T1000 (cell line): Measurements from ENCODE around the gene HEPACAM.
A peak's percentile ranks its signal among the peaks of the same experiment; 100 is the strongest.

Experiments
- DNase-seq: peaks from one replicate; lab custom pipeline; 2025; ENCODE audit warnings: mixed read lengths; lab: John Stamatoyannopoulos, UW

HEPACAM gene

DNA sequence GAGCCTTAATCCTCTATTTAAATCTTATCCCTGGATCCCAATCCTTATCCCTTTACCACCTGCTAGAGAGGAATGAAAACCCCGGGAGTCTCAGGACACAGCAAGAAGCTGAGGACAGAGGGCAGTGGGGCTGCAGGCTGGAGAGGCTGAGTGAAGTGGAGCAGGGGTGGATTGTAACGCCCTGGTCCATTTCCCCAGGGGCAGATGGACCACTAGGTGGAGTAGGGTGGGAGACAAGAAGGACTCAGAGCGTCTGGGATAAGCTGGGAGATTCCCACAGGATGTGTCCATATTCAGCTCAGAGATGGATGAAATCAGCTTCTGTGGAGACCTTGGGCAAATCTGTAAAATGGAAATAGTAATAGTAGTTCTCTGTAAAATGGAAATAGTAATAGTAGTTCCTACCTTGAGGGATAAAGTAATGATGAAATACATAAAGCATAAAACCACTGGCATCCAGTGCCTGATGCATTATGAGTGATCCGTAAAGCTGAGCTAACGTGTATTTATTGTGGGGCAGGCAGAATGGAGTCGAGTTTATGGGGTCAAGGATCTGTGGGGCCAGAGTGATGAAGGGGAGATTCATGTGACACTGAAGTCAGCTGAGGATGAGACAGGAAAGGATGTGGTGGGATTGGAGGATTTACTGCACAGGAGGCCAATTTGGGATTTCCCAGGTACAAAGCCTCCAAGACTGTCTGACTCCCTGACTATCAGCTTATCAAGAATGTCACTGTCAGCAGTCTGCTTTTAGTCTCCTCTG lies 36.3 kb downstream of the HEPACAM start:
- DNase-seq: no peak

- no peak for DNase-seq
These were observed 37.1 kb downstream of the HEPACAM start for GRCh38 chr11:124898711-124899110.

GRCh38 chr11:124898263-124898680 lies 37.6 kb downstream of the HEPACAM start:
- DNase-seq: peak; percentile 29

- no peak for DNase-seq
These were observed 38.1 kb downstream of the HEPACAM start, which contains the start of gene ROBO4 for GRCh38 chr11:124897674-124898262. TSS of gene ROBO4 (minus strand) at chr11:124897865. CDS start at chr11:124897795, 70 bp downstream.

DNA sequence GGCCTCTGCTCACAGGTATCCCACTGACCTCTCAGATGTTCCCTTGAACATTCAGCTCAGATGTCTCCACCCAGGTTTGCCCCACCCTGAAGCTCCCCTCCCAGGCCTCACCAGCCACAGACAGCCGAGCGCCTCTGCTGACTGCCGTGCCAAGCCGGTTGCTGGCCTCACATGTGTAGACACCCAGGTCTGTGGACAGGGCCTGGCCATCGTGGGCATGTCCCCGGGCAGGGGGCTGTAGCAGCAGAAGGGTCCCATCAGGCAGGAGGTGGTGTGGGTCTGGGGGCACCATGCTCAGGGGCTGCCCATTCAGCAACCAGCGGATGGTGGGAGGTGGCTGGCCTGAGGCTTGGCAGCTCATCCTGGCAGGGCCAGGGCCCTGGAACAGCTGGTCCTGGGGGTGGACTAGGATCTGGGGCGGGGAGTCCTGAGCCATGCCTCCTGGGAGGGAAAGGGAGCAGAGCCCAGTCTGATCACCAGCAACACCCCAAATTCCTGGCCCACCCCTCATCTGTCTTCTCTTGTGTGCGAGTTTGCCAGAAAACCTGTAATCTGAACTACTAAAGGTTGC lies 38.9 kb downstream of the HEPACAM start:
- DNase-seq: no peak

DNA sequence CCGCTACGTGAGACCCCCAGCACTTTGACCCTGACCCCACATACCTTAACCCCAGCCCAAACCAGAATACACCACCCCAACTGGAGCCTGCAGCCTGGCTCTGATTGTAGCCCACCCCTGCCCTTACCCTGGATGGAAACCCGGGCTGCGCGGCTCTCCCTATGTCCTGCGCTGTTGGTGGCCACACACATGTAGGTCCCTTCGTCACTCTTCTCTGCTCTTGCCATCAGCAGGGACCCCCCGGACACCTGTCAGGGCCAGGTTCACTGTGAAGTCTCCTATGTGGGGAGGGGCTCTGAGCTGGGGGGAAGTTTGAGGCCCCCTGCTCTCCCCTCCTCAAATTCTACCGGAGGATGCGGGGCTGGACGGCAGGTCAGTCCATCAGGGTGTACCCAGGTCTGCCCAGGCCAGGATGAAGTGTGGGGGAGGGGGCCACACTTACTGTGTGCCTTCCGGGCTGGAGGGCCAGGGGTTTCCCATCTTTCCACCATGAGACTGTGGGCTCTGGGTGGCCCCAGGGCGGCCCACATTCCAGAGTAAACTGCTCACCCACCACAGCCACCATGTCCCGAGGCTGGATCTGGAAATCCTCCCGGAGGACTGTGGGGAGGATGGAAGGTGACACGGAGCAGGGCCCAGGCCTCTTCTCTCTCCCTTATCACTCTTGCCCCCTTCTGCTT lies 39.6 kb downstream of the HEPACAM start:
- DNase-seq: peak; percentile 12

DNA sequence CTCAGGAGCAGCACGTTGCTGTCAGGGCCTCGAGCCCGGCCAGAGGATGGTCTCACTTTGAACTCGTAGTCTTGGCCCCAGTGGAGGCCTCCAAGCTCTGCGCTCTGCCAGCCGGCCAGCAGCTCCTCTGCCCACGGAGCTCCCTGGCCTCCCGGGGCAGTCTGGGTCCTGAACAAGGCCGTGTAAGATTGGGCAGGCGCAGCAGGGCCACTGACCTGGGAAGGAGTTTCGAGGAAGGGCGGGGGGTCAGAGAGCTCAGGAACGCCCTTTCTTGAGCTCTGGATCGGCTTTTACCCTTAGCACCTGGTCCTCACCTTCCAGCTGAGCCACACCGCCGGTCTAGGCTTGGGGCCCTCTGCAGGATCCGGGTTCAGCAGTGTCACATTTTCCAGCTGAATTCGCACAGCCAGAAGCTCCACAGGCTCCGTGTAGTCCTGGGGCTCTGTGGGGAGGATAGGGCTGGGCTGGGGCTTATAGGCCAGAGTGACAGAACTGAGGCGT lies 40.3 kb downstream of the HEPACAM start:
- no peak for DNase-seq

- no peak for DNase-seq
These were observed 41.0 kb downstream of the HEPACAM start for GRCh38 chr11:124894606-124895430.

GRCh38 chr11:124893781-124894401 lies 42.0 kb downstream of the HEPACAM start:
- no peak for DNase-seq

- no peak for DNase-seq
These were observed 42.9 kb downstream of the HEPACAM start for GRCh38 chr11:124892750-124893454.

GRCh38 chr11:124892146-124892545 lies 43.7 kb downstream of the HEPACAM start:
- no peak for DNase-seq

GRCh38 chr11:124891373-124891861 lies 44.4 kb downstream of the HEPACAM start:
- DNase-seq: no peak

- no peak for DNase-seq
These were observed 45.0 kb downstream of the HEPACAM start for GRCh38 chr11:124890683-124891372.

DNA sequence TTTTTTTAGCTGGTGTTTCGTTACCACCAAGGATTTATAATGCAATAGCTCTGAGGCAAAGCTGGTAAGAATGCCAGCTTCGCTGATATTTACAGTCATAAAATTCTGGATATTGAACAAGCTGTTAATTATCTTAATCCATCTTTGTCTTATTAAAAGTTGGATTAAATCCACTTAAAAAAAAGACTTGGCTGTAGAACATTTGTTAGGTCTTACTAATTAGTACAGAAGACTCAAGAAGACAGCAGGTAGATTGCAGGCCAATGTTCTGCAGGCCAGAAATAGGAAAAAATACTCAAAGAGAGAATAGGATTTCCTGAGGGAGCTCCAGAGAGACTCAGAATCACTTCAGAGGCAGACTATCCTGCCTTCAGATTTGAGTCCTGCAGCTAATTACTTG lies 45.7 kb downstream of the HEPACAM start:
- no peak for DNase-seq

DNA sequence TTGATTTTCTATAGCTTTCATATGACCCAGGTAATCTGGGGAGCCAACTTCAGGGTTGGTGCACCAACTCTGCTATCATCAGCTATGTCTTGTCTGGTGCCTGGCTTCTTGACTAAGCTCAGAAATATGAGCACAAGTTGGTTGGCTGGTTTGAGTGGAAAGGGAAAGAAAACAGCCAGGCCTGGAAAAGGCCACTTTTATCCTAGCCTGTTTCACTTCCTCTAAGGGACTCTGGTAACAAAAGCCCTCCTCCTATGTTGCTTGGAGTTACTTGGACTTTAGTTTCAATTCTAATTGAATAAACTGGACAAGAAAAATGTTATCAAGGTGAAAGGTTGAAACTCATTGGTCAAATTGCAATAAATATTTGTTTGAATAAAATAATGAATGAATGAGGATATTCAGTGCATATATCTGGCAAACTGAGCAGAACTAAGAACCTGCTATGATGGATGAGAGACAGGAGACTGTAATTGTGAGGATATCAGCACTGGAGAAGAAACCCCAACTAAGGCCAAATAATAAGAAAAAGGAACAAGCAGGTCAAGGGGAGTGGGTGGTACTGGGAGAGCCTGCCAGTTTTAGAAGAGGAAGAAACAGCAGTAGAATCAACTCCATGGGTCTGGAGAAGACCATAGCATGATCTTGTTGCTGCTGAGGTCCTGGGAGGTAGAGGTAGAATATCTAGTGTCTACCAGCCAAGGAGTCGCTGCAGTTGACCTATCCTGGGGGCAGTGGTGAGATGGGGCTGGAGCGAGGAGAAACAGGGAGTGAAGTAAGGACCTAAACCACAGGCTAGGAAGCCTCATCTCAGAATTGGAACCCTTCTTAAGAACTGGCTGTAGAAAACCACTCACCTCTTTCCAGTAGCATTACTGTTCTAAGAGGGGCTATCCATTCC lies 46.4 kb downstream of the HEPACAM start:
- DNase-seq: no peak

- no peak for DNase-seq
These were observed 48.2 kb downstream of the HEPACAM start for GRCh38 chr11:124887667-124888013.

- DNase-seq: no peak
These were observed 48.7 kb downstream of the HEPACAM start for GRCh38 chr11:124886978-124887666.

DNA sequence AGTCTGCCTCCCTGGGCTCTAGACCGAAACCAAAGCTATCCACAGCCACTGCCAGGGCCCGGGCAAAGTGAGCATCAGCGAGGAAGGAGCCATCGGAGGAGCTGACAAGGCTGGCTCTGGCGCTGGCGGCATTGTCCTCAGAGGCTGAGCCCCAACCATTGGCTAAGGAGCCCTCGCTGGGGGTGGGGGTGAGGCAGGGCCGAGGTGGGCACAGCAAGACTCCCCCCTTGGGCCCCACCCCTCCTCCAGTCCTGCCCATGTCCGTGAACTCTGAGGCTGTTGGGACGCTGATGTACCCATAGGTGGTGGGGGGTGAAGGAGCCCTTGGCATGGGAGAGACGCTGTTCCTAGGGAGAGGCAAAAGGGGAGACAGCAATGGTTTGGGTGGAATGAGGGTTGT lies 49.4 kb downstream of the HEPACAM start:
- no peak for DNase-seq
